NCI-H1694 (cell line): Measurements from ENCODE around the gene CRK.
"Not testable (repeated sequence)": the region's sequence is repeated elsewhere in the genome, so short reads cannot be mapped to it uniquely, and the experiment has no call there.

Source experiments
- DNase-seq: peaks from one replicate; lab custom pipeline; 2025; lab: John Stamatoyannopoulos, UW

Gene CRK

GRCh38 chr17:1387490-1388227 lies 68.4 kb downstream of the CRK start:
- DNase-seq: not testable (repeated sequence)

DNA sequence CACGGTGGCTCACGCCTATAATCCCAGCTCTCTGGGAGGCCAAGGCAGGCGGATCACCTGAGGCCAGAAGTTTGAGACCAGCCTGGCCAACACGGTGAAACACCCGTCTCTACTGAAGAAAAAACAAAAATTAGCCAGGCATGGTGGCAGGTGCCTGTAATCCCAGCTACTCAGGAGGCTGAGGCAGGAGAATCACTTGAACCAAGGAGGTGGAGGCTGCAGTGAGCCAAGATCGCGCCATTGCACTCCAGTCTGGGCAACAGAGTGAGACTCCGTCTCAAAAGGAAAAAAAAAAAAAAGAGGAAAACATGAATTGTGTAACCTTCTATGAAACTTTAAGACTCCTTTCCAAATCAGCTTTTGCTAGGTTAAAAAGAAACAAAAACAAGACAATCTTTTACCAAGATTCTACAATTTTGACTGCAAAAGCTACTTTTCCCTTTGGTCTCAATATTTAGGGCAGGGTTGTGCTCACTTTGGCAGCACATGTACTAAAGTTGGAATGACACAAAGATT lies 69.3 kb downstream of the CRK start:
- not testable (repeated sequence) for DNase-seq

- DNase-seq: no peak
Observed at GRCh38 chr17:1386265-1386664, 69.8 kb downstream of the CRK start.

GRCh38 chr17:1385861-1386260 lies 70.2 kb downstream of the CRK start:
- no peak for DNase-seq

DNA sequence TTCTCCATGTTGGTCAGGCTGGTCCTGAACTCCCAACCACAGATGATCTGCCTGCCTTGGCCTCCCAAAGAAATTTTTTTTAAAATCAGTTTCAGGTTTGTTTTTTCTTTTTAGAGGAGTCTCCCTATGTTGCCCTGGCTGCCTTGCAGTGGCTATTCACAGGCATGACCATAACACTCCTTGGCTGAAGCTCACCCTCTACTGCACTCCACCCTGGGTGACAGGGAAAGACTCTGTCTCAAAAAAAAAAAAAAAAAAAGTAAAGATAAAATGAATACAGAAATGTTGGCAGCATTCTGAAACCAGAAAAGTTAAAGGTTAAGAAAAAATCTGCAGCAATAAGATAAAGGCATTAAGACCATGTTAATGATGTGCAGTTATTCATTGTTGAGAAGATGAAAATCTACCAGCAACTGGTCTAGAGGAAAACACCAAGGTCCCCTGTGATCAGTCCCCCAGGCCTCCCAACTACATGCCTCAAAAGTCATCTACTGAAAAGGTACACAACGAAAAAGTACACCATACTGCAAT lies 71.1 kb downstream of the CRK start:
- no peak for DNase-seq

DNA sequence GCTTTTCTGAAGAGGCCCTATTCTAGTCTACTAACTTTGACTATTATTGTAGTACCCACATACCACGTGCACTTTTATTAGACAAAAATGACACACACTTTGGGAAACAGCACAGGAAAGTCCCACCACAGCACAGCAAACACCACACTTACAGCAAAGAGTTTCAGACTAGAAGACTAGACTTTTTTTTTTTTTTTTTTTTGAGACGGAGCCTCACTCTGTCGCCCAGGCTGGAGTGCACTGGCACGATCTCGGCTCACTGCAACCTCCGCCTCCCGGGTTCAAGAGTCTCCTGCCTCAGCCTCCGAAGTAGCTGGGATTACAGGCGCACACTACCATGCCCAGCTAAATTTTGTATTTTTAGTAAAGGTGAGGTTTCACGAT lies 76.1 kb downstream of the CRK start:
- no peak for DNase-seq

- DNase-seq: no peak
Observed at GRCh38 chr17:1379208-1379929, 76.7 kb downstream of the CRK start.

DNA sequence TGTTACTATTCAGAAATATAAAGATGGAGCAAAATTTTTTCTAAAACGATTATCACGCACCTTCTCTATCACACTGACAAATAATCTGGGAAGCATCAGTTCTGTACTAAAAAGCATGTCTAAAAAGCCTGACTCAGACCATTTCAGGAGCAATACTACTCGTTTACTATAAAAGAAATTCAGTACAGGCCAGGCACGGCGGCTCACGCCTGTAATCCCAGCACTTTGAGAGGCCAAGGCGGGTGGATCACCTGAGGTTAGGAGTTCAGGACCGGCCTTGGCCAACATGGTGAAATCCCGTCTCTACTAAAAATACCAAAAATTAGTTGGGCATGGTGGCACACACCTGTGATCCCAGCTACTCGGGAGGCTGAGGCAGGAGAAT lies 77.6 kb downstream of the CRK start:
- DNase-seq: not testable (repeated sequence)

- no peak for DNase-seq
Observed at GRCh38 chr17:1377334-1377733, 78.7 kb downstream of the CRK start.

- DNase-seq: no peak
Observed at GRCh38 chr17:1376061-1376460, 80.0 kb downstream of the CRK start.

DNA sequence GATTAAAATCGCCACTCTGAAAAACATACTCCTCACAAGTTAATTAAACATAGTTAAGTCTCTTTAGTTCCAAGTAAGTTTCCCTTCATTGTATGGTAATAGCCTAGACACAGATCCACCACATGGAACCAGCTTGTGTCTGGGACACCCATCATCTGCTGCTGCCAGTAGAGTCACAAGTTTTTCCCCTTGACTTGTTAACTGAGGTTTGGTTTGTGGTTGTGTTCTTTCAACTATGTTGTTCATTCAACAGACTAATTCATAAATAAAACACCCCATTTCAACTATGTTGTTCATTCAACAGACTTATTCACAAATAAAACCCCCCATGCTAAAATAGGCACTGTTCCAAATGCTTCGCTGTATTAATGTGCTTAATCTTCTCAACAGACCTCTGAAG lies 80.4 kb downstream of the CRK start:
- DNase-seq: no peak

DNA sequence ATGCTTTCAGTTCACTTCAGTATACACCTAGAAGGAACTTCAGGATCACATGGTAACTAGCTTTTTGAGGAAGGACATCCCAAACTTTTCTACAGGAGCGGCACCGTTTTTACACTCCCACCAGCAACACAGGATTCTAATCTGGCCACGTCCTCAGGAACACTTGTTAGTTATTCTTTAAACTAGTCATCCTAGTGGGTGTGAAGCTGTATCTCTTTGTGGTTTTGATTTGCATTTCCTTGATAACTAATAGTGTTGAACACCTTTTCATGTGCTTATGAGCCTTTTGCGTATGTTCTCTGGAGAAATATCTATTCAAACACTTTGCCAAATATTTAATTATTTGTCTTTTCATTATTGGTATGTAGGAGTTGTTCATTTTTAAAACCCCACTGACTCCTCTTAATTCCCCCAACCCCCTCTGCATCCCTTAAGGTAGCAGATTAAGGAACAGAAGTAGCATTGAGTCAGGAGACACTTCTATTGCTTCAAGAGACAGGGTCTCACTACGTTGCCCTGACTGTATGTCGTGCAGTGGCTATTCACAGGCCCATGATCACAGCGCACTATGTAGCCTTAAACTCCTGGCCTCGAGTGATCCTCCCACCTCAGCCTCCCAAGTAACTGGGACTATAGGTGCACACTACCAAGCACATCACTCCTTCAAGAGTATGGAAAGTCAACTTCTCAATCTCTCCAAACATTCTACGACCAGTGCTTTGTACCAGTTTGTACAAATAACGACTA lies 81.4 kb downstream of the CRK start:
- DNase-seq: no peak

GRCh38 chr17:1373707-1374237 lies 82.3 kb downstream of the CRK start:
- no peak for DNase-seq

- DNase-seq: no peak
Observed at GRCh38 chr17:1372618-1373017, 83.4 kb downstream of the CRK start.

DNA sequence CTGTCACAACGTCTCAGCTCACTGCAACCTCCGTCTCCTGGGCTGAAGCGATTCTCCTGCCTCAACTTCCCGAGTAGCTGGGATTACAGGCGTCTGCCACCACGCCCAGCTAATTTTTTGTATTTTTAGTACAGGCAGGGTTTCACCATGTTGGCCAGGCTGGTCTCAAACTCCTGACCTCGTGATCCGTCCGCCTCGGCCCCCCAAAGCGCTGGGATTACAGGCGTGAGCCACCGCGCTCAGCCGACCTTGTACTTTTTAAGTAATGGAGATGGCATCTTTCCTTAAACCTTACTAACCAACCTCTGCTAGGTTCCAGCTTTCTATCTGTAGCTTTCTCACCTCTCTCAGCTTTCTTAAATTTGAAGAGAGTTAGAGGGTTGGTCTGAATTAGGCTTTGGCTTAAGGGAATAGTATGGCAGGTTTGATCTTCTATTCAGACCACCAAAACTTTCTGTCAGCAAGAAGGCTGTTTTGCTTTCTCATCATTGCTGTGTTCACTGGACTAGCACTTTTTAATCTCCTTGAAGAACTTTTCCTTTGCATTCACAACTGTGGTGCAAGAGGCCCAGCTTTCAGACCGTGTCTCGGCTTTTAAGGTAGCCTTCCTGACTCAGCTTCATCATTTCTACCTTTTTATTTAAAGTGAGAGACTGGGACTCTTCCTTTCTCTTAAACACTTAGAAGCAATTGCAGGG lies 84.0 kb downstream of the CRK start:
- DNase-seq: no peak
